Activated CD8-positive, alpha-beta memory T cell treated with anti-CD3 and anti-CD28 coated beads for 1 hour (primary cell): ENCODE results near the gene PCGF3.
"Not testable (repeated sequence)": the region's sequence is repeated elsewhere in the genome, so short reads cannot be mapped to it uniquely, and the experiment has no call there.

ENCODE experiments used
- DNase-seq, 2 donors: peaks; one replicate each; pipeline ENCODE4 v3.0.0-alpha.2; 2020; ENCODE audit warnings: low read depth in 1 of 2; ENCODE audit errors: extremely low read depth in 1 of 2

Gene PCGF3

GRCh38 chr4:682490-683172 lies 23.0 kb upstream of the PCGF3 start:
- DNase-seq = no peak

GRCh38 chr4:683247-683897 lies 22.3 kb upstream of the PCGF3 start:
- no peak for DNase-seq

GRCh38 chr4:683982-684622 lies 21.5 kb upstream of the PCGF3 start:
- no peak for DNase-seq

- no peak for DNase-seq
Measured at GRCh38 chr4:684623-685327, 20.9 kb upstream of the PCGF3 start.

- DNase-seq = no peak
Measured at GRCh38 chr4:685679-686412, 19.8 kb upstream of the PCGF3 start.

DNA sequence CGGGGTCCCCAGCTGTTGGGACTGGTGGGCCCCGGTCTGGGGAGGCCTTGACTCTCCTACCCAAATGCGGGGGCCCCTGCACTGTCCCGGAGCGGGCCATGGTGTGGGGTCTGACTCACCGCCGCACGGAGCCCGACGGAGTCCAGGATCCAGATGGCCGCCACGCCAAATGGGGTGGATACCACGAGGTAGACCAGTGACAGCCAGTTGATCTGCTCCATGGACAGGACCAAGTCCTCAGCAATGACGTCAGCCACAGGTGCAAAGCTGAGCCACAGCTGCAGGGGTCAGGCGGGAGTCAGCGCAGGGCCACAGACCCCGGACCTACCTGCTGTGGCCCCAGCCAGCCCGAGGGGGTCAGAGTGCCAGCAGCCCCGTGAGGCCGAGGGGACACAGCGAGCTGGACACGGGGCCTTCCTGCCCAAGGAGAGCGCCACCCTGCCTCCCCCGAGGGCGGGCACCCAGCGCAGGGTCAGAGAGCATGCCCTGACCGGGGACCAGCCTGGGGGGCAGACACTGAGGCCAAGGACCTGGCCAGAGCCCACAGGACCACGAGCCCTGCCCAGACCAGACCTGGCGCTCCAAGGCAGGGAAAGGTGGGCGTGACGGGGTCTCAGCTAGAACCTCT lies 19.1 kb upstream of the PCGF3 start:
- DNase-seq = no peak

DNA sequence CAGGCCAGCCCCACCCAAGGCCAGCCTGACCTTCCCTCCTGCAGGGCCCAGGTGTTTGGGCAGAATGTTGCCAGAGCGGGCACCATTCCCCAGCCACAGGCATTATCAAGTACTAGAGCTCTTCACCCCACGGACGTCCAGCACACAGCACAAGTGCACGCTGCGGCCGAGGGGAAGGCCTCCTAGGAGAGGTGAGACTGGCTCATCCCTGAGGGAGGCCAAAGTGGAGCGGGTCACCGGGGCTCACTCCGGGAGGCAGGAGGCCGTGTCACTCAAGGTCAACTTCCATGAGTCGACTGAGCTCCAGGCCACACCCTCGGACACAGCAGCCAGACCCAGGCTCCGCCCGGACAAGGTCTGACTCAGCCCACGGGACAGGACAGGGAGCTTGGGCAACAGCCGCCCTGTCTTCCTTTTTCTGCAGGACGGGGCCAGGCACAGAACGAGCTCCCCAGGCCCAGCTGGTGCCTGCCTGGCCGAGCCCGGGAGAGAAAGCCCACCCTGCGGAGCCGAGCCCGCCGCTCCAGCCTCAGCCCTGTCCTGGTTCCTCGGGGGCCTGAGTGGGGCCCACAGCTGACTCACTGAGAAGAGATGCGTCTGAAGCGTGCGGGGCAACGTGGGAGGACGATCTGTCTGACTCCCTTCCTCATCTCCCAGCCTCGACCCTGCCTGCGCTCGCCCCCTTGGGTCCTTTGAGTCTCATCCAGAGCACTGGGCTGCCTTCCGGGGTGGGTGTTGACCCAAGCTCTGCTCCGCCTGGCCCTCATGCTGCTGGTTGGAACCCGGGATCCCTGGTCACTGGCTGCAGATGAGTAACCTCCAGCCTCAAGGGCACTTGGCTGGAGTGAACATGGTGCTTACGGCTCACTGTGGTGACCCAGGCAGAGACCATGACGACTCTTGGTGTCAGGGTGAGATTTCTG lies 18.3 kb upstream of the PCGF3 start:
- no peak for DNase-seq

GRCh38 chr4:687971-688853 lies 17.4 kb upstream of the PCGF3 start:
- DNase-seq = no peak

GRCh38 chr4:688854-689681 lies 16.6 kb upstream of the PCGF3 start, which contains the start of gene SLC49A3:
SLC49A3 (minus strand) TSS chr4:689151; CDS start chr4:689127, 24 bp downstream.
- DNase-seq = no peak

GRCh38 chr4:689723-690122 lies 15.9 kb upstream of the PCGF3 start:
- DNase-seq = no peak

DNA sequence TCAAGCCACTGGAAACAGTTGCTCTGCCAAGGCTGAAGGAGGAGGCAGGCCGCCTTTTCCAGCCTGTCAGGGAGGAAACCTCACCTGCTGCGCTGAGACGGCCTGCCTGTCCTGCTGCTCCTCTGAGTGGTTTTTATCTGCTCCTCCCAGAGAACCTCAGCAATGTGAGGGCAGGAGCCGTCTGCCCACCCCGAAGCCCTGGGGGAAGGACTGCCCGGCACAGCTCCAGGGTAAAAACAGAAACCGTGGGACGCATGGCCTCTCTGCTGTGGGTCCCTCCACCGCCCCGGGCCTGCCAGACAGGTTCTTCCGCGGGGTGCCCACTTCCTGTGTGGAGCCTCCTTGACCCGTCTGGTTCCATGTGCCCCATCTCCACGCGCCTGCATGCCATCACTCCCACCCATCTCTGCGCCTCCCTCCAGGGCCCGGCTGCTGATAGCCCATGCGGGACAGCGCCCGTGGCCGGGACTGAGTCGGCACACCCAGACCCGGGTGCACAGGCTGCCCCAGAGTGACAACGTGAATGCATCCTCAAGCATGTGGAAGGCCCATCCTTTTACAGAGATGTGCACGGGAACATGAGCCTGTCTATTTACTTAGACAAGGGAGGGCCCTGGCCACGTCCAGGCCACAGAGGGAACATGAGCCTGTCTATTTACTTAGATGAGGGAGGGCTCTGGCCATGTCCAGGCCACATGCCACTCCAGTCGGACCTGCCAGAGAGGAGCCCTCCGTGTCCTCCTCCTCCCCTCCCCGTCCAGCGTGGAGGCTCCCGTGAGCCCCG lies 12.7 kb upstream of the PCGF3 start:
- no peak for DNase-seq

DNA sequence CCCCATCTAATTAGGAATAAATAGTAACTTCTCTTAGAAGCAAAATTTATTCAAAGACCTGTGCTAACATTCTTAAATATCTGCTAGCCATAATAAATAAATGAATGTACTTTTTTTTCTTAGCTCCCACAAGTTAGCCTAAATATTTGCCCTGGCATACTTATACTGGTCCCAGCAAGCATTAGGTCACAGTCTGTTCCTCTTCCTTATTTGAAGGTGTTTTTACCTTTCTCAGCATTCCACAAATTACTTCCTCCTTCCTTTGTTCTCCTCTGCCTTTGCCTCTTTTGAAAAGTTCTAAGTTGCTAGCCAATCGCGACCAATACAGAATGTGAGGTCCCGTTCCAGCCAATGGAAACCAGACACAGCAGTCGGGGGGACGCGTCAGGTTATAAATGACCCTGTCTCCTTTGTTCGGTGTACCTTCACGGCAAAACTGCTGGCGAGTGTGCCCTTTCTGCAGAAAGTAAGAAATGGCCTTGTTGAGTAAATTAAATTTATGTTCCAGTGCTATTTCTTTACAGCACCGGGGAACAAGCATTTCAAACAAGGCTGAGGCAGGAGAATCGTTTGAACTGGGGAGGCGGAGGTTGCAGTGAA lies 11.2 kb upstream of the PCGF3 start:
- DNase-seq = not testable (repeated sequence)

GRCh38 chr4:699816-700580 lies 5.6 kb upstream of the PCGF3 start:
- no peak for DNase-seq

GRCh38 chr4:700587-701264 lies 4.9 kb upstream of the PCGF3 start:
- DNase-seq = no peak

DNA sequence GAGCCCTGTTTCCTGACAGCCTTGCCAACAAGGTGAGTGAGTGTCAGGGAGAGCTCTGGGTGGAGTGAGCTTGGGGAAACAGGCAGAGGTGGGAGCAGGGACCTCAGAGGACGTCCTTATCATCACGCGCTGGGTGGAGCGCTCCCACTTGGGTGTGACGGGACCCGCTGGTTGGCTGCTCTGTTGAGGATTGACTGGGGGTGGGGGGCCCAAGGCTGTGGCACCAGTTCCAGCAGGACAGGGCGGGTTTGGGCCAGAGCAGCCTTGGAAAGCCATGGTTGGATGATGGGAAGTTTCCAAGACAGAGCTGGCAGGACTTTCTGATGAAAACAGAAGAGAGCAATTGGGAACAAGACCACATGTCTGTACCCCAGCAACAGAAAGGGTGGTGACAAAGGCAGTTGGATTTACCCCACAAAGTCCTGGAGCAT lies 3.0 kb upstream of the PCGF3 start:
- no peak for DNase-seq
